Trophoblast cell (in vitro differentiated cells and primary cell): ENCODE measurements around the gene P2RX7.
A peak's percentile ranks its signal among the peaks of the same experiment; 100 is the strongest.
"Not testable (repeated sequence)": the region's sequence is repeated elsewhere in the genome, so short reads cannot be mapped to it uniquely, and the experiment has no call there.

ENCODE experiments used
- DNase-seq, 2 donors: peaks; one replicate each; pipeline ENCODE4 v3.0.0-alpha.2; 2016
- H2AFZ ChIP-seq: 2 replicates; pipeline ENCODE4 v1.6.1; 2013; ENCODE audit warnings: low read length, moderate library complexity, mild to moderate bottlenecking; ENCODE audit not compliant: insufficient read depth, poor library complexity
- H2AK5ac ChIP-seq: 2 replicates; pipeline ENCODE4 v1.6.1; 2013; ENCODE audit warnings: mild to moderate bottlenecking, low read length
- H2BK120ac ChIP-seq: 2 replicates; pipeline ENCODE4 v1.6.1; 2013; ENCODE audit warnings: low read length, mild to moderate bottlenecking, moderate library complexity; ENCODE audit not compliant: insufficient read depth, poor library complexity
- H2BK12ac ChIP-seq: 2 replicates; pipeline ENCODE4 v1.6.1; 2013; ENCODE audit warnings: mild to moderate bottlenecking, low read length, moderate library complexity
- H2BK5ac ChIP-seq: 2 replicates; pipeline ENCODE4 v1.6.1; 2013; ENCODE audit warnings: low read length, low read depth, moderate library complexity, mild to moderate bottlenecking; ENCODE audit not compliant: poor library complexity
- H3K14ac ChIP-seq: 2 replicates; pipeline ENCODE4 v1.6.1; 2013; ENCODE audit warnings: mild to moderate bottlenecking, low read length
- H3K18ac ChIP-seq: 2 replicates; pipeline ENCODE4 v1.6.1; 2013; ENCODE audit warnings: mild to moderate bottlenecking, low read length
- H3K23ac ChIP-seq: 2 replicates; pipeline ENCODE4 v1.6.1; 2013; ENCODE audit warnings: low read length
- H3K27ac ChIP-seq: 2 replicates; pipeline ENCODE4 v1.5.1; 2013; ENCODE audit warnings: low read depth, mild to moderate bottlenecking, inconsistent platforms, low read length, moderate library complexity
- H3K27me3 ChIP-seq: 2 replicates; pipeline ENCODE4 v1.6.1; 2013; ENCODE audit warnings: inconsistent platforms, mild to moderate bottlenecking, low read length, moderate library complexity; ENCODE audit not compliant: insufficient read depth
- H3K36me3 ChIP-seq, 2 experiments: 1 replicate in 1 of 2; 2 replicates in 1 of 2; pipeline ENCODE4 v1.6.1; 2013; ENCODE audit warnings: low read length in 2 of 2, mild to moderate bottlenecking in 2 of 2, moderate library complexity in 1 of 2; ENCODE audit not compliant: insufficient read depth in 2 of 2, control insufficient read depth in 1 of 2
- H3K4ac ChIP-seq: 2 replicates; pipeline ENCODE4 v1.6.1; 2013; ENCODE audit warnings: low read depth, mild to moderate bottlenecking, low read length, moderate library complexity
- H3K4me1 ChIP-seq, 2 experiments: 1 replicate in 1 of 2; 2 replicates in 1 of 2; pipeline ENCODE4 v1.6.1; 2013; ENCODE audit warnings: low read length in 2 of 2, mild to moderate bottlenecking in 2 of 2, moderate library complexity in 1 of 2; ENCODE audit not compliant: insufficient read depth in 2 of 2, control insufficient read depth in 1 of 2
- H3K4me2 ChIP-seq: 2 replicates; pipeline ENCODE4 v1.6.1; 2013; ENCODE audit warnings: inconsistent platforms, mild to moderate bottlenecking, low read length, moderate library complexity
- H3K4me3 ChIP-seq: 2 replicates; pipeline ENCODE4 v1.5.1; 2013; ENCODE audit warnings: mild to moderate bottlenecking, low read depth, low read length, inconsistent platforms
- H3K79me1 ChIP-seq: one replicate; pipeline ENCODE4 v1.6.1; 2013; ENCODE audit warnings: low read length
- H3K79me2 ChIP-seq: 2 replicates; pipeline ENCODE4 v1.6.1; 2013; ENCODE audit warnings: low read length, mild to moderate bottlenecking; ENCODE audit not compliant: control insufficient read depth, insufficient read depth, poor library complexity
- H3K9ac ChIP-seq: 2 replicates; pipeline ENCODE4 v1.6.1; 2013; ENCODE audit warnings: mild to moderate bottlenecking, low read length
- H3K9me3 ChIP-seq: 2 replicates; pipeline ENCODE4 v1.6.1; 2013; ENCODE audit warnings: low read depth, mild to moderate bottlenecking, control low read depth, inconsistent platforms, low read length; ENCODE audit not compliant: insufficient read depth
- H4K12ac ChIP-seq: 2 replicates; pipeline ENCODE4 v1.6.1; 2013; ENCODE audit warnings: low read depth, mild to moderate bottlenecking, low read length, moderate library complexity
- H4K8ac ChIP-seq: 2 replicates; pipeline ENCODE4 v1.6.1; 2013; ENCODE audit warnings: low read depth, mild to moderate bottlenecking, low read length, moderate library complexity
- H4K91ac ChIP-seq: one replicate; pipeline ENCODE4 v1.6.1; 2013; ENCODE audit warnings: low read depth, mild to moderate bottlenecking, low read length, moderate library complexity
- WGBS: extraction: QIAGEN DNeasy Blood & Tissue Kit; methylation state at CpG from one replicate; pipeline ENCODE4 v1.1.7; 2013; ENCODE audit warnings: missing lambda C conversion rate; ENCODE audit not compliant: insufficient read length, insufficient coverage; ENCODE audit errors: extremely low coverage; 5-methylcytosine and 5-hydroxymethylcytosine counted together

The P2RX7 gene

DNA sequence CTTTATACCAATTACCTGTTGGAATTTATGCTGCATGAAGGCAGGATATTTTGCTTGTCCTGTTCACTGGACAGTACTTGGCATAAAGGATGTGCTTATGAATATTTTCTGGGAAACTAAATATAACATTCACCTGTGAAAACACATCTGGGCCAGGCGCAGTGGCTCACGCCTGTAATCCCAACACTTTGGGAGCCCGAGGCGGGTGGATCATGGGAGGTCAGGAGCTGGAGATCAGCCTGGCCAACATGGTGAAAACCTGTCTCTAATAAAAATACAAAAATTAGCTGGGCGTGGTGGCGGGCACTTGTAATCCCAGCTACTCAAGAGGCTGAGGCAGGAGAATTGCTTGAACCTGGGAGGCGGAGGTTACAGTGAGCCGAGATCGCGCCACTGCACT, 75.9 kb downstream of the P2RX7 start:
- not testable (repeated sequence) for H3K79me1 ChIP-seq, H3K27me3 ChIP-seq, H3K4me1 ChIP-seq, H2BK5ac ChIP-seq, H3K4ac ChIP-seq, H3K4me2 ChIP-seq, H4K91ac ChIP-seq, H3K9me3 ChIP-seq, DNase-seq, H3K36me3 ChIP-seq, H3K9ac ChIP-seq, H3K4me3 ChIP-seq, H3K14ac ChIP-seq, H3K18ac ChIP-seq, H2BK120ac ChIP-seq, H4K12ac ChIP-seq, H2AK5ac ChIP-seq, H2AFZ ChIP-seq, H2BK12ac ChIP-seq, H3K79me2 ChIP-seq, H4K8ac ChIP-seq, H3K23ac ChIP-seq, H3K27ac ChIP-seq
- WGBS = no CpG with 5 or more reads among the region's 10 CpGs

- peak overlapping the region; percentile 48 for H4K91ac ChIP-seq
- H4K12ac ChIP-seq = no peak overlapping the region
- peaks cover 7% of the 10 kb centered on the region for H3K79me2 ChIP-seq
- no CpG with 5 or more reads among the region's 15 CpGs for WGBS
- H3K9me3 ChIP-seq = no peaks in the 10 kb centered on the region
- no peak overlapping the region for H3K4ac ChIP-seq
- no peak overlapping the region for H3K27ac ChIP-seq
- H2BK120ac ChIP-seq = peak overlapping the region; percentile 39
- H2AFZ ChIP-seq = peak overlapping the region; percentile 39
- peaks cover 0 to 2% of the 10 kb centered on the region in 2 experiments for H3K4me1 ChIP-seq
- no peaks in the 10 kb centered on the region for H3K36me3 ChIP-seq
- H2BK12ac ChIP-seq = no peak overlapping the region
- peak overlapping the region; percentile 61 for H3K4me2 ChIP-seq
- peak overlapping the region; percentile 0 for H2BK5ac ChIP-seq
- no peak overlapping the region for H3K9ac ChIP-seq
- no peak overlapping the region for H3K18ac ChIP-seq
- DNase-seq = no peak
- no peak overlapping the region for H2AK5ac ChIP-seq
- peak overlapping the region; percentile 62 for H4K8ac ChIP-seq
- H3K14ac ChIP-seq = no peak overlapping the region
- peaks cover 8% of the 10 kb centered on the region for H3K79me1 ChIP-seq
- no peak overlapping the region for H3K23ac ChIP-seq
- no peaks in the 10 kb centered on the region for H3K27me3 ChIP-seq
- H3K4me3 ChIP-seq = peak overlapping the region; percentile 57
These were observed 76.5 kb downstream of the P2RX7 start for GRCh38 chr12:121209221-121209620.

GRCh38 chr12:121209624-121210572, 77.2 kb downstream of the P2RX7 start, which contains the start of gene P2RX4:
Gene P2RX4 (plus strand): TSS chr12:121210129. CDS start chr12:121210165, 36 bp downstream.
- Histone ChIP-seq H3K4me2 (peak within 1 kb of the TSS; percentile 61), H2BK12ac (peak within 1 kb of the TSS; percentile 95), H3K18ac (peak within 1 kb of the TSS; percentile 100), H3K27ac (peak within 1 kb of the TSS; percentile 80), H2BK5ac (peak within 1 kb of the TSS; percentile 93), H2AK5ac (peak within 1 kb of the TSS; percentile 43), H3K23ac (no peak within 1 kb of the TSS), H4K12ac (peak within 1 kb of the TSS; percentile 99), H3K4me1 (peaks cover 0 to 6% of the 10 kb centered on the region in 2 experiments), H4K91ac (peak within 1 kb of the TSS; percentile 99), H3K27me3 (no peaks in the 10 kb centered on the region), H2BK120ac (peak within 1 kb of the TSS; percentile 98), H3K79me2 (peaks cover 7% of the 10 kb centered on the region), H3K4ac (peak within 1 kb of the TSS; percentile 98), H4K8ac (peak within 1 kb of the TSS; percentile 100), H2AFZ (peak within 1 kb of the TSS; percentile 100), H3K14ac (peak within 1 kb of the TSS; percentile 100), H3K9me3 (no peaks in the 10 kb centered on the region), H3K9ac (peak within 1 kb of the TSS; percentile 20), H3K4me3 (peak within 1 kb of the TSS; percentile 80), H3K36me3 (no peaks in the 10 kb centered on the region), H3K79me1 (peaks cover 8% of the 10 kb centered on the region)
- peak; percentile 87 to 90 for DNase-seq
- no CpG with 5 or more reads among the region's 97 CpGs for WGBS

DNA sequence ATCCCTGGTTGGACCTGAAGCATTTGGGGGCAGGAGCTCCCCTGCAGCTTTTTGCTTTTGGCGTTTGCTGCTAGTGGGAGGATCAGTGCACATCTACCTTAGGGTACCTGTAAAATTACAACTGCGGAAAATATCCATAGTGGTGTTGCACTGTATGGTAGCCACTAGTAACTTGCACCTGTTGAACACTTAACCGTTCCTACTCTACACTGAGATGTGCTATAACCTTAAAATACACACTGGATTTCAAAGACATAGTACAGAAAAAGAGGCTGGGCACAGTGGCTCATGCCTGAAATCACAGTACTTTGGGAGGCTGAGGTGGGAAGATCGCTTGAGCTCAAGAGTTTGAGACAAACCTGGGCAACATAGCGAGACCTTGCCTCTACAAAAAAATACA, 80.2 kb downstream of the P2RX7 start:
- H2AK5ac ChIP-seq = no peak overlapping the region
- no peak overlapping the region for H3K4me2 ChIP-seq
- H3K79me2 ChIP-seq = peaks cover 7% of the 10 kb centered on the region
- H3K14ac ChIP-seq = no peak overlapping the region
- H3K27me3 ChIP-seq = no peaks in the 10 kb centered on the region
- no peak overlapping the region for H2AFZ ChIP-seq
- H4K12ac ChIP-seq = no peak overlapping the region
- H3K4me3 ChIP-seq = no peak overlapping the region
- H3K9me3 ChIP-seq = no peaks in the 10 kb centered on the region
- no peak overlapping the region for H4K91ac ChIP-seq
- H3K79me1 ChIP-seq = peaks cover 8% of the 10 kb centered on the region
- H3K27ac ChIP-seq = no peak overlapping the region
- no peak overlapping the region for H2BK120ac ChIP-seq
- H3K36me3 ChIP-seq = peaks cover 0 to under 1% of the 10 kb centered on the region in 2 experiments
- no peak overlapping the region for H3K18ac ChIP-seq
- no peak overlapping the region for H3K9ac ChIP-seq
- no peak overlapping the region for H2BK12ac ChIP-seq
- H4K8ac ChIP-seq = no peak overlapping the region
- WGBS = no CpG with 5 or more reads among the region's 5 CpGs
- H2BK5ac ChIP-seq = no peak overlapping the region
- no peak overlapping the region for H3K4ac ChIP-seq
- no peak overlapping the region for H3K23ac ChIP-seq
- H3K4me1 ChIP-seq = peaks cover 0 to 6% of the 10 kb centered on the region in 2 experiments
- DNase-seq = no peak
